Heart right ventricle (tissue), 16 donors: ENCODE results near the gene KCNQ1. TPM values are rescaled to one million over a fixed set of nuclear protein-coding genes. Genes with fewer than 3 reads are reported as not detected.

Experiments used
- ATAC-seq, 8 donors: fragments of 200-7000 bp; cut with Tn5 transposase; one replicate each; pipeline ENCODE4 v1.9.1; 2020; ENCODE audit warnings: mild to moderate bottlenecking in 8 of 8, moderate library complexity in 8 of 8, moderate number of reproducible peaks in 1 of 8
- DNase-seq, 2 donors: peaks; one replicate each; pipeline ENCODE4 v3.0.0-alpha.2; 2020
- H3K27ac ChIP-seq, 10 donors: fragments of 200-600 bp; sonication (generic) in 2 of 10; one replicate each; pipeline versions ENCODE4 v1.5.0 to v1.8.0; 2020 to 2022; ENCODE audit warnings: mild to moderate bottlenecking in 3 of 10
- H3K27me3 ChIP-seq, 7 donors: fragments of 200-600 bp; one replicate each; pipeline ENCODE4 v1.8.0; 2021 to 2022; ENCODE audit warnings: mild to moderate bottlenecking in 2 of 7
- H3K36me3 ChIP-seq, 9 donors: fragments of 200-600 bp; sonication (generic) in 1 of 9; one replicate each; pipeline versions ENCODE4 v1.5.0 to v1.8.0; 2020 to 2022; ENCODE audit warnings: mild to moderate bottlenecking in 2 of 9
- H3K4me1 ChIP-seq, 9 donors: fragments of 200-600 bp; sonication (generic) in 1 of 9; one replicate each; pipeline versions ENCODE4 v1.5.0 to v1.8.0; 2020 to 2022; ENCODE audit warnings: mild to moderate bottlenecking in 4 of 9
- H3K4me3 ChIP-seq, 10 donors: fragments of 200-600 bp; sonication (generic) in 2 of 10; one replicate each; pipeline versions ENCODE4 v1.5.0 to v1.8.0; 2020 to 2022; ENCODE audit warnings: mild to moderate bottlenecking in 7 of 10, moderate library complexity in 2 of 10
- H3K9me3 ChIP-seq, 11 donors: fragments of 200-600 bp in 10 of 11; sonication (generic) in 2 of 11; one replicate each; pipeline versions ENCODE4 v1.5.0 to v1.8.0; 2013 to 2022; ENCODE audit warnings: mild to moderate bottlenecking in 2 of 11, control low read depth in 1 of 11, moderate library complexity in 1 of 11
- WGBS, 2 donors: extraction: QIAGEN DNeasy Blood & Tissue Kit; methylation state at CpG; one replicate each; pipeline ENCODE4 v1.1.7; 2013; ENCODE audit warnings: inconsistent platforms in 1 of 2; 5-methylcytosine and 5-hydroxymethylcytosine counted together
- intact Hi-C, 10 donors: fragments of 100-400 bp; cut with DNase I; formaldehyde crosslinking; loops; one replicate each; pipeline versions ENCODE4 v1.11.1 to v1.14.2; 2022
- polyA plus RNA-seq, 2 donors: library from polyadenylated mRNA; stranded (reverse); fragments of 200-250 nt; gene quantifications; one replicate each; pipeline ENCODE4 v1.2.3, GENCODE V29; 2013
- total RNA-seq, 10 donors: library from RNA; stranded (reverse); fragmentation: NEBNext Ultra II Directional in 3 of 10; extraction: Animal tissue kit (Norgen Biotek cat#: 25700) in 3 of 10; gene quantifications; one replicate each; pipeline versions ENCODE4 v1.2.1 to v1.2.4, GENCODE V29; 2021 to 2023
- TF ChIP-seq, protein P1 (sequence below), 9 donors: fragments of 200-600 bp; sonication (generic) in 2 of 9; IDR thresholded peaks; one replicate each; pipeline versions ENCODE4 v1.5.0 to v1.8.0; 2021 to 2022; ENCODE audit warnings: antibody characterized with exemption in 9 of 9, mild to moderate bottlenecking in 5 of 9, moderate library complexity in 1 of 9
- donor health status: Arrhythmogenic right ventricular cardiomyopathy.
- donor health status: ischemic (EF 13 %, LVEDD 7.1; RV severe dilation, severe dysfunction).
- donor health status: healthy with polysubstance abuse.
- donor health status: DM: no; HTN: yes; CAD: no.
- donor health status: DM: no; HTN: no; CAD: no.
- donor health status: ischemic (EF 25% LVEDD 6.9; RV normal size, moderate dysfunction).
- donor health status: ischemic (EF 25% LVEDD 5.7; RV mildly dilated, moderate dysfunction).
- donor health status: healthy.
- donor health status: DM: yes; HTN: yes; CAD: no.
- donor health status: Ischemic cardiomyopathy.
- donor health status: ischemic (EF 35%, LVEDD 5.7; RV mildly dilated, moderate dysfunction).
- donor health status: nonischemic (EF 11% LVEDD 7.7; RV severe dilation, severe dysfunction).
- donor health status: DM: yes; HTN: yes; CAD: no.
- donor health status: PGD.
- donor health status: ischemic (EF 29% LVEDD 5.4; RV normal size, mild dysfunction).
- donor health status: nonischemic (EF 23%, LVEDD 6.1; RV moderate dilation, normal function).

The KCNQ1 gene
- total and polyA plus RNA-seq, 12 donors = 19.9 to 48.2 (median 33.7) TPM

DNA sequence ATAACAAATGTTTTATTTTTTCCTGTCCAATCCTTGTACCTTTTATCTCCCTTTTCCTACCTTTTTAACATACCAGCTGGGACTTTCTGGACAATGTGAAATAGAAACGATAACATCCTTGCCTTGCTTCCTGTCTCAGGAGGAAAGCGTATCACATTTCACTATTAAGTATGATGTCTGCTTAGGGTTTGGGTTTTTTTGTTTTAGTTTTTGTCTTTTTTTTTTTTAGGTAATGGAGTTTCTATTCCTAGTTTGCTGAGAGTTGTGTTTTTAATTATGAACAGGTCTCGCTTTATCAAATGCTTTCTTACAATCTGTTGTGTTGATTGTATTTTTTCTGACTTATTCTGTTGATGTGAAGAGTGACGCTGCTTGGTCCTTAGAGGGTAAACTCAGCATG, 319.2 kb downstream of the KCNQ1 start:
- H3K27ac ChIP-seq = peak overlapping the region in 3 of 10 donors; percentile 19 to 56 (median 20)
- no peak for ATAC-seq

DNA sequence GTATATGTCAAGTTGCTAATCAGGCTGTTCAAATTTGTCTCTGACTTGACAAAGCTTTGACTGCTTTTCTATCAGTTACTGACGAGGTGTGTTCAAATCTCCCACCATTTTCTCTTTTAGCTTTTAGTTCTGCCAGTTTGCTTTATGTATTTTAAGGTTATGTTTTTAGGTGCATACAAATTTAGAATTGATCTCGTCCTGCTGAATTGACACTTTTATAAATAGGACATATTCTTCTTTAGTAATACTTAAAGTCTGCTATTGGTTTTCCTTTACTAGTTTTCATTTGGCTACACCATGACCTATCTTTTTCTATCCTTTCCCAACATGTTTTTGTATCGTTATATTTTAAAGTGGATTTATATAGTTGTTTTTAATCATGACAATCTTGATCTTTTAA, 320.7 kb downstream of the KCNQ1 start:
- ATAC-seq = no peak
- intact Hi-C loops = loop anchor here in 1 of 10 donors (10.0 kb wide), 1 partner anchor 61 kb away; no protein-coding TSS in a partner anchor

More for the DNA sequence above, 319.2 kb downstream of the KCNQ1 start:
- H3K36me3 ChIP-seq = no peaks in the 10 kb centered on the region
- WGBS, 2 donors = 52 to 57% methylated on average over 4 of the region's 4 CpGs
- DNase-seq = peak in 1 of 2 donors; percentile 1
- no peaks in the 10 kb centered on the region for H3K27me3 ChIP-seq
- TF ChIP-seq, protein P1, sequence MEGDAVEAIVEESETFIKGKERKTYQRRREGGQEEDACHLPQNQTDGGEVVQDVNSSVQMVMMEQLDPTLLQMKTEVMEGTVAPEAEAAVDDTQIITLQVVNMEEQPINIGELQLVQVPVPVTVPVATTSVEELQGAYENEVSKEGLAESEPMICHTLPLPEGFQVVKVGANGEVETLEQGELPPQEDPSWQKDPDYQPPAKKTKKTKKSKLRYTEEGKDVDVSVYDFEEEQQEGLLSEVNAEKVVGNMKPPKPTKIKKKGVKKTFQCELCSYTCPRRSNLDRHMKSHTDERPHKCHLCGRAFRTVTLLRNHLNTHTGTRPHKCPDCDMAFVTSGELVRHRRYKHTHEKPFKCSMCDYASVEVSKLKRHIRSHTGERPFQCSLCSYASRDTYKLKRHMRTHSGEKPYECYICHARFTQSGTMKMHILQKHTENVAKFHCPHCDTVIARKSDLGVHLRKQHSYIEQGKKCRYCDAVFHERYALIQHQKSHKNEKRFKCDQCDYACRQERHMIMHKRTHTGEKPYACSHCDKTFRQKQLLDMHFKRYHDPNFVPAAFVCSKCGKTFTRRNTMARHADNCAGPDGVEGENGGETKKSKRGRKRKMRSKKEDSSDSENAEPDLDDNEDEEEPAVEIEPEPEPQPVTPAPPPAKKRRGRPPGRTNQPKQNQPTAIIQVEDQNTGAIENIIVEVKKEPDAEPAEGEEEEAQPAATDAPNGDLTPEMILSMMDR (IDR thresholded peaks at IDR 0.05) = no peak
- H3K9me3 ChIP-seq = no peaks in the 10 kb centered on the region
- H3K4me3 ChIP-seq = no peak overlapping the region
- peaks cover 0 to 8% (median 0%) of the 10 kb centered on the region in 9 donors for H3K4me1 ChIP-seq
- intact Hi-C loops = loop anchor here in 1 of 10 donors (10.0 kb wide), 1 partner anchor 59 kb away; no protein-coding TSS in a partner anchor

DNA sequence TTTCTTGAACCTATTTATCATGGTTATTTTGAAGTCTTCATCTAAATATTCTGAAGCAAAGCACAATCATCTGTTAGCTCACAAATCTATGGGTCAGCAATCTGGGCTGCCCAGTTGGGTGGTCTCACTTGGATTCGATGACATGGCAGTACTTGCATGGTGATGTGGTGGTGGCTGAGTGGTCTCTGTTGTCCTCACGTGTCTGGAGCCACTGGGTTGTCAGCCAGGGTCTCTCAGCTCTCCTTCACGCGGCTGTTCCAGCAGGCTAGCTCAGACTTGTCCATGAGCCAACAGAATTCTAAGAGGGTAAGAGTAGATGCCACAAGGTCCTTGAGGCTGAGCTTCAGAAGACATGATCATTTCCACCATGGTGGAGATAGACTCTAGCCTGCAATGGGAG, 321.4 kb downstream of the KCNQ1 start:
- ATAC-seq (no peak), DNase-seq (peak in 1 of 2 donors; percentile 1)
- Histone ChIP-seq H3K4me3 (no peak overlapping the region), H3K4me1 (peaks cover 0 to 8% (median 0%) of the 10 kb centered on the region in 9 donors), H3K27ac (no peak overlapping the region), H3K9me3 (no peaks in the 10 kb centered on the region), H3K27me3 (no peaks in the 10 kb centered on the region), H3K36me3 (peaks cover 0 to 7% (median 0%) of the 10 kb centered on the region in 9 donors)
- TF ChIP-seq, protein P1 (IDR thresholded peaks at IDR 0.05) = no peak
- 94 to 95% methylated on average over 4 of the region's 4 CpGs for WGBS, 2 donors
- intact Hi-C loops = loop anchor here in 1 of 10 donors (10.0 kb wide), 1 partner anchor 61 kb away; no protein-coding TSS in a partner anchor

More for the DNA sequence above, 320.7 kb downstream of the KCNQ1 start:
- WGBS, 2 donors = 63 to 64% methylated on average over 3 of the region's 3 CpGs
- Histone ChIP-seq H3K4me1 (peaks cover 0 to 8% (median 0%) of the 10 kb centered on the region in 9 donors), H3K36me3 (peaks cover 0 to 7% (median 0%) of the 10 kb centered on the region in 9 donors), H3K9me3 (no peaks in the 10 kb centered on the region), H3K27ac (no peak overlapping the region), H3K27me3 (no peaks in the 10 kb centered on the region), H3K4me3 (no peak overlapping the region)
- TF ChIP-seq, protein P1 (IDR thresholded peaks at IDR 0.05) = no peak
- no peak for DNase-seq

DNA sequence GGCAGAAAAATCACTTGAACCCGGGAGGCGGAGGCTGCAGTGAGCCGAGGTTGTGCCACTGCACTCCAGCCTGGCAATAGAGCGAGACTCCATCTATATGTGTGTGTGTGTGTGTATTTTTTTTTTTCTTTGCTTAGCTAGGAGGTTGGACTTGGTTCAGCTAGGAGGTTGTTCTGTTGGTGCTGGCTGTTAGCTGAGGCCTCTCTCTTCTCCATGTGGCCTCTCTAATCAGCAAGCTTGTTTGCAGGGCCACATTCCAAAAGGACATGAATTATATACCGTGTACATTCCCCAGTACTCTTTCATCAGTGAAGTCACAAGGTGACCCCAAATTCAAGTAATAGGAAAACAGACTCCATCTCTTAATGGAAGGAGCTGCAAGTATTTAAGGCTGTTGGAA, 322.3 kb downstream of the KCNQ1 start:
- Histone ChIP-seq H3K36me3 (peaks cover 0 to 7% (median 0%) of the 10 kb centered on the region in 9 donors), H3K4me1 (peaks cover 0 to 8% (median 0%) of the 10 kb centered on the region in 9 donors), H3K27ac (no peak overlapping the region), H3K4me3 (no peak overlapping the region), H3K9me3 (no peaks in the 10 kb centered on the region), H3K27me3 (no peaks in the 10 kb centered on the region)
- intact Hi-C loops = loop anchor here in 1 of 10 donors (10.0 kb wide), 1 partner anchor 62 kb away; no protein-coding TSS in a partner anchor
- whole genome bisulfite sequencing, 2 donors = 92% methylated on average over 5 of the region's 5 CpGs
- ATAC-seq (no peak), DNase-seq (peak in 1 of 2 donors; percentile 1)
- TF ChIP-seq, protein P1 (IDR thresholded peaks at IDR 0.05) = no peak
